GM13977 (cell line): Measurements from ENCODE around the gene TBC1D16.

Experiments
- DNase-seq: peaks from one replicate; pipeline ENCODE4 v3.0.0; 2012; ENCODE audit warnings: low spot score
- CTCF ChIP-seq: IDR thresholded peaks from 2 replicates; pipeline ENCODE4 v1.5.1; 2012; ENCODE audit warnings: mild to moderate bottlenecking, control low read depth; ENCODE audit not compliant: insufficient read depth; ENCODE audit errors: extremely low read depth, missing control alignments
- in situ Hi-C: fragments of 300-500 bp; cut with MboI; formaldehyde crosslinking; loops from one replicate; pipeline ENCODE4 v1.12.0; 2022; ENCODE audit warnings: low sequenced_read_pairs, low pct_unique_long_range_greater_than_20kb, mixed read lengths, inconsistent platforms; ENCODE audit not compliant: unreplicated experiment

The TBC1D16 gene

GRCh38 chr17:79985361-79985942, 50.2 kb downstream of the TBC1D16 start:
- in situ Hi-C loops: no loop called here
- no peak for DNase-seq
- no peak for TF ChIP-seq CTCF

GRCh38 chr17:79984877-79985276, 50.8 kb downstream of the TBC1D16 start:
- DNase-seq: no peak
- in situ Hi-C loops: no loop called here
- no peak for TF ChIP-seq CTCF

GRCh38 chr17:79984045-79984840, 51.4 kb downstream of the TBC1D16 start:
- in situ Hi-C loops: no loop called here
- no peak for DNase-seq
- TF ChIP-seq CTCF: no peak

- no peak for TF ChIP-seq CTCF
- in situ Hi-C loops: no loop called here
- no peak for DNase-seq
These were observed 52.2 kb downstream of the TBC1D16 start for GRCh38 chr17:79983456-79983855.

GRCh38 chr17:79982986-79983385, 52.7 kb downstream of the TBC1D16 start:
- TF ChIP-seq CTCF: no peak
- in situ Hi-C loops: no loop called here
- DNase-seq: no peak

GRCh38 chr17:79981661-79982101, 54.0 kb downstream of the TBC1D16 start:
- no peak for DNase-seq
- in situ Hi-C loops: no loop called here
- TF ChIP-seq CTCF: no peak
